Left lung (tissue), 10 donors: Measurements from ENCODE around the gene ACOT11. TPM values are rescaled to one million over a fixed set of nuclear protein-coding genes. Genes with fewer than 3 reads are reported as not detected.

Source experiments
- ATAC-seq: fragments of 200-7000 bp; cut with Tn5 transposase; one replicate; pipeline ENCODE4 v1.9.1; 2020; ENCODE audit warnings: moderate library complexity
- DNase-seq, 4 donors: peaks; one replicate each; pipeline ENCODE4 v3.0.0-alpha.2; 2013 to 2020
- H3K27ac ChIP-seq, 2 donors: fragments of 200-600 bp; sonication (generic) in 1 of 2; one replicate each; pipeline versions ENCODE4 v1.5.0 to v1.8.0; 2020 to 2021
- H3K27me3 ChIP-seq, 2 donors: fragments of 200-600 bp; sonication (generic) in 1 of 2; one replicate each; pipeline versions ENCODE4 v1.5.0 to v1.8.0; 2020 to 2021
- H3K36me3 ChIP-seq, 2 donors: fragments of 200-600 bp; sonication (generic) in 1 of 2; one replicate each; pipeline versions ENCODE4 v1.5.0 to v1.8.0; 2020 to 2021
- H3K4me1 ChIP-seq, 2 donors: fragments of 200-600 bp; one replicate each; pipeline ENCODE4 v1.8.0; 2021
- H3K4me3 ChIP-seq, 2 donors: fragments of 200-600 bp; sonication (generic) in 1 of 2; one replicate each; pipeline versions ENCODE4 v1.5.0 to v1.8.0; 2020 to 2021; ENCODE audit warnings: mild to moderate bottlenecking in 1 of 2
- H3K9me3 ChIP-seq, 2 donors: fragments of 200-600 bp; sonication (generic) in 1 of 2; one replicate each; pipeline versions ENCODE4 v1.5.0 to v1.8.0; 2020 to 2021
- CTCF ChIP-seq, 2 donors: fragments of 200-600 bp; sonication (generic) in 1 of 2; IDR thresholded peaks; one replicate each; pipeline versions ENCODE4 v1.5.0 to v1.8.0; 2021; ENCODE audit warnings: antibody characterized with exemption in 2 of 2
- intact Hi-C, 2 donors: fragments of 100-400 bp; cut with DNase I; formaldehyde crosslinking; loops; one replicate each; pipeline versions ENCODE4 v1.11.2 to v1.14.2; 2022
- polyA plus RNA-seq, 6 donors: library from polyadenylated mRNA; unstranded; fragments of 120-200 nt; gene quantifications; one replicate each; pipeline ENCODE4 v1.2.1, GENCODE V29; 2013; ENCODE audit not compliant: insufficient read length in 6 of 6
- total RNA-seq, 2 donors: library from RNA; stranded (reverse); fragmentation: NEBNext Ultra II Directional; extraction: Animal tissue kit (Norgen Biotek cat#: 25700); gene quantifications; one replicate each; pipeline ENCODE4 v1.2.1, GENCODE V29; 2021
- donor health status: DM: no; HTN: yes; CAD: no.
- donor health status: DM: no; HTN: no; CAD: no.

The ACOT11 gene
- total and polyA plus RNA-seq, 8 donors: 8.5 to 15.9 (median 12.6) TPM

GRCh38 chr1:54603241-54603640 lies 55.2 kb downstream of the ACOT11 start:
- Histone ChIP-seq H3K27ac (no peak overlapping the region), H3K27me3 (no peaks in the 10 kb centered on the region), H3K9me3 (no peaks in the 10 kb centered on the region), H3K36me3 (peaks cover 0 to 6% of the 10 kb centered on the region in 2 donors), H3K4me1 (no peaks in the 10 kb centered on the region), H3K4me3 (no peak overlapping the region)
- ATAC-seq (no peak), DNase-seq (no peak)
- no peak for TF ChIP-seq CTCF (IDR thresholded peaks at IDR 0.05)
- intact Hi-C loops: no loop called here

- H3K36me3 ChIP-seq: peaks cover 0 to 3% of the 10 kb centered on the region in 2 donors
- intact Hi-C loops: no loop called here
- no peaks in the 10 kb centered on the region for H3K27me3 ChIP-seq
- no peak for TF ChIP-seq CTCF (IDR thresholded peaks at IDR 0.05)
- DNase-seq: peak in 1 of 4 donors; percentile 51
- H3K27ac ChIP-seq: no peak overlapping the region
- no peaks in the 10 kb centered on the region for H3K9me3 ChIP-seq
- no peaks in the 10 kb centered on the region for H3K4me1 ChIP-seq
- no peak for ATAC-seq
- no peak overlapping the region for H3K4me3 ChIP-seq
Observed at GRCh38 chr1:54604051-54604450, 56.0 kb downstream of the ACOT11 start.

- H3K27ac ChIP-seq: no peak overlapping the region
- H3K9me3 ChIP-seq: no peaks in the 10 kb centered on the region
- peak in 1 of 4 donors; percentile 49 for DNase-seq
- TF ChIP-seq CTCF (IDR thresholded peaks at IDR 0.05): no peak
- H3K4me3 ChIP-seq: no peak overlapping the region
- peaks cover 0 to 3% of the 10 kb centered on the region in 2 donors for H3K36me3 ChIP-seq
- intact Hi-C loops: no loop called here
- H3K4me1 ChIP-seq: no peaks in the 10 kb centered on the region
- no peak for ATAC-seq
- H3K27me3 ChIP-seq: no peaks in the 10 kb centered on the region
Observed at GRCh38 chr1:54604572-54605370, 56.7 kb downstream of the ACOT11 start.

GRCh38 chr1:54606096-54606989 lies 58.3 kb downstream of the ACOT11 start:
- Histone ChIP-seq H3K4me3 (no peak overlapping the region), H3K27ac (no peak overlapping the region), H3K9me3 (no peaks in the 10 kb centered on the region), H3K27me3 (no peaks in the 10 kb centered on the region), H3K4me1 (no peaks in the 10 kb centered on the region), H3K36me3 (peaks cover 0 to 3% of the 10 kb centered on the region in 2 donors)
- ATAC-seq: no peak
- intact Hi-C loops: no loop called here
- DNase-seq: peak in 1 of 4 donors; percentile 27
- no peak for TF ChIP-seq CTCF (IDR thresholded peaks at IDR 0.05)

- peak in 1 of 4 donors; percentile 52 for DNase-seq
- no peak overlapping the region for H3K4me3 ChIP-seq
- no peak for TF ChIP-seq CTCF (IDR thresholded peaks at IDR 0.05)
- intact Hi-C loops: no loop called here
- H3K36me3 ChIP-seq: peaks cover 0 to 3% of the 10 kb centered on the region in 2 donors
- H3K27me3 ChIP-seq: no peaks in the 10 kb centered on the region
- no peaks in the 10 kb centered on the region for H3K9me3 ChIP-seq
- ATAC-seq: no peak
- H3K4me1 ChIP-seq: no peaks in the 10 kb centered on the region
- H3K27ac ChIP-seq: no peak overlapping the region
Observed at GRCh38 chr1:54606990-54607325, 58.9 kb downstream of the ACOT11 start.
